ENCODE measurements around the gene SEMG2. TPM values are rescaled to one million over a fixed set of nuclear protein-coding genes. Genes with fewer than 3 reads are reported as not detected.

Gene SEMG2
- total RNA-seq, 1 donor from 2014 or later: not detected

- no peaks in the 10 kb centered on the region for H3K27me3 ChIP-seq
- H3K9me3 ChIP-seq: no peaks in the 10 kb centered on the region
- no peaks in the 10 kb centered on the region for H3K36me3 ChIP-seq
- H3K4me3 ChIP-seq: no peak overlapping the region
- no peak for TF ChIP-seq CTCF (IDR thresholded peaks at IDR 0.05)
- intact Hi-C loops (cut with DNase I): no loop called here
- H3K4me1 ChIP-seq: no peaks in the 10 kb centered on the region
- no peak overlapping the region for H3K27ac ChIP-seq
- DNase-seq (ENCODE audit: low spot score in 2 of 2): no peak
Measured at GRCh38 chr20:45181639-45182038, 39.5 kb upstream of the SEMG2 start.

DNA sequence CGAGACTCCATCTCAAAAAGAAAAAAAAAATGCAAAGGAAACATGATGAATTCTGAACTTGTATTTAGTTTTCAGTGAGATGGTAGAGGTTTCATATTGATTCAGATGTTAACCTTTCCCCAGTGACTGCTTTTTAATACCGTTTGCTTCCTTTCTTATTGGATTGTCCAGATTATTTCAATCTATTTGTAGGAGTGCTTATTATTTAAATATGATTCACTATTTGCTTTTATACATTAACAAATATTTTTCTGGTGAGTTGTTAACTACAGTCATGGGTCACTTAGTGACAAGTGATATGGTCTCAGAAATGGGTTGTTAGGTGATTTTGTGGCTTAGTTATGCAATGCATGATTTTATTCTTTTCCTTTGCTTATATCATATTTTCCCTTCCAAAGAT, 38.1 kb upstream of the SEMG2 start:
- DNase-seq (ENCODE audit: low spot score in 2 of 2): no peak
- Histone ChIP-seq H3K36me3 (no peaks in the 10 kb centered on the region), H3K27ac (no peak overlapping the region), H3K4me3 (no peak overlapping the region), H3K27me3 (no peaks in the 10 kb centered on the region), H3K4me1 (no peaks in the 10 kb centered on the region), H3K9me3 (no peaks in the 10 kb centered on the region)
- no peak for TF ChIP-seq CTCF (IDR thresholded peaks at IDR 0.05)
- intact Hi-C loops (cut with DNase I): no loop called here

- intact Hi-C loops (cut with DNase I): no loop called here
- Histone ChIP-seq H3K27me3 (no peaks in the 10 kb centered on the region), H3K27ac (no peak overlapping the region), H3K36me3 (no peaks in the 10 kb centered on the region), H3K4me1 (no peaks in the 10 kb centered on the region), H3K4me3 (no peak overlapping the region), H3K9me3 (no peaks in the 10 kb centered on the region)
- no peak for TF ChIP-seq CTCF (IDR thresholded peaks at IDR 0.05)
- no peak for DNase-seq (ENCODE audit: low spot score in 2 of 2)
Measured at GRCh38 chr20:45187693-45188092, 33.5 kb upstream of the SEMG2 start.

GRCh38 chr20:45189067-45189609, 32.0 kb upstream of the SEMG2 start:
- H3K36me3 ChIP-seq: no peaks in the 10 kb centered on the region
- H3K4me3 ChIP-seq: no peak overlapping the region
- no peak for TF ChIP-seq CTCF (IDR thresholded peaks at IDR 0.05)
- no peaks in the 10 kb centered on the region for H3K9me3 ChIP-seq
- H3K4me1 ChIP-seq: no peaks in the 10 kb centered on the region
- DNase-seq (ENCODE audit: low spot score in 2 of 2): no peak
- intact Hi-C loops (cut with DNase I): no loop called here
- no peaks in the 10 kb centered on the region for H3K27me3 ChIP-seq
- H3K27ac ChIP-seq: no peak overlapping the region

GRCh38 chr20:45189861-45190260, 31.3 kb upstream of the SEMG2 start:
- Histone ChIP-seq H3K4me1 (no peaks in the 10 kb centered on the region), H3K4me3 (no peak overlapping the region), H3K27me3 (no peaks in the 10 kb centered on the region), H3K27ac (no peak overlapping the region), H3K36me3 (no peaks in the 10 kb centered on the region), H3K9me3 (no peaks in the 10 kb centered on the region)
- intact Hi-C loops (cut with DNase I): no loop called here
- no peak for TF ChIP-seq CTCF (IDR thresholded peaks at IDR 0.05)
- no peak for DNase-seq (ENCODE audit: low spot score in 2 of 2)

DNA sequence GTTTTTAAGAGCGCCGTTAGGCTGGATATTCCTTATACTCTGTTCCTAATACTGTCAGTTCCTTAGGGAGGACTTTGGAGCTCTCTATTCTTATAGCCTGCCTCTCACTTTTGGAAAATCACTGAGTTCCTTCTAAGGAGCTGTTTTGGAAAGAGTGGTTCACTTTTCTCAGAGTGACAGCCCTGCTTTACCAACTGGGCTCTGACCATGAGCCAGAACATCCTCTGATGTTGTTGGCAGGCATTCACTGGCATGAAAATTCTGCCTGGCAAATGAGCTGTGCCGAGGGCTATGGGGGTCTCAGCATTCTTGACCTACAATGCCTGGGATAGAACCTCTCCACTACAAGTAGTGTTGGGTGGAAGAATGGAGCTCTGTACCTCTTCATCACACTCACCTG, 29.2 kb upstream of the SEMG2 start:
- no peak for TF ChIP-seq CTCF (IDR thresholded peaks at IDR 0.05)
- Histone ChIP-seq H3K27ac (no peak overlapping the region), H3K4me1 (no peaks in the 10 kb centered on the region), H3K4me3 (no peak overlapping the region), H3K9me3 (no peaks in the 10 kb centered on the region), H3K27me3 (no peaks in the 10 kb centered on the region), H3K36me3 (no peaks in the 10 kb centered on the region)
- intact Hi-C loops (cut with DNase I): no loop called here
- DNase-seq (ENCODE audit: low spot score in 2 of 2): no peak
